SKM-1 treated with dmso at 0.1 percent for 144 hours (cell line): ENCODE results near the gene ZNRF3.
A peak's percentile ranks its signal among the peaks of the same experiment; 100 is the strongest.
"Not testable (repeated sequence)": the region's sequence is repeated elsewhere in the genome, so short reads cannot be mapped to it uniquely, and the experiment has no call there.

Source experiments
- DNase-seq: peaks from one replicate; lab custom pipeline; 2025; ENCODE audit not compliant: unreplicated experiment; lab: John Stamatoyannopoulos, UW

Gene ZNRF3

DNA sequence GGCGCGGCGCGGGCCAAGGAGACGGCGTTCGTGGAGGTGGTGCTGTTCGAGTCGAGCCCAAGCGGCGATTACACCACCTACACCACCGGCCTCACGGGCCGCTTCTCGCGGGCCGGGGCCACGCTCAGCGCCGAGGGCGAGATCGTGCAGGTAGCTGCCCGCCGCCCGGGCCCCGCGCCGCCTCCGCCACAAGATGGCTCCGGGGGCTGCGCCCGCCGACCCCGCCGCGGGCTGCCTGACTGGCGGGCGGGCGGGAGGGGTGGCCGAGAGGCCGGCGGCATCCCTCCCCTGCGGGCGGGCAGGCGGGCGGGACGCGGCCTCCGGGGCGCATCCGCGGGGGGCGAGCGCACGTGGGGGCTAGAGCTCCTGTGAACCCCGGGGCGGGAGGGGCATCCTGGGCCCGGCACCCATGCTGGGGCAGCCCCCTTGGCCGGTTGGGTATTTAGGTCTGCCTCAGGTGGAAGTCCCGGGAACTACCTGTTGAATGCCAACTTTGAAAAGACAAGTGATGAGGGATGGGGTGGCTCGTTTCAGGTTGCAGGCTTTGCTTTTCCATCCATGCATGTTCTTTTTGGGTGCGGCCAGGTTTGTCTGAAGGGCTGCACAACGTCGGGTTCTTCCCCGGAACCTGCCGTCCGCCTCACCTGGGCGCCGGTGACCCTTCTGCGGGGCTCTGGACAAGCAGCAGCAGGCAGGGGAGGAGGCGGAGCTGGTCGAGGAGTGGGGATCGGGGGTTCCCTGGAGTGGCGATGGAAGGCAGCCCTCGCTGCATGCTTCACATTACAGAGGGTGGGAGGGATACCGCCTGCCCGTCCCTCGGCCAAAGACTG is 760 bp downstream of the ZNRF3 start:
- DNase-seq = no peak

- DNase-seq = no peak
Measured at GRCh38 chr22:28884747-28885350, 1.5 kb downstream of the ZNRF3 start.

DNA sequence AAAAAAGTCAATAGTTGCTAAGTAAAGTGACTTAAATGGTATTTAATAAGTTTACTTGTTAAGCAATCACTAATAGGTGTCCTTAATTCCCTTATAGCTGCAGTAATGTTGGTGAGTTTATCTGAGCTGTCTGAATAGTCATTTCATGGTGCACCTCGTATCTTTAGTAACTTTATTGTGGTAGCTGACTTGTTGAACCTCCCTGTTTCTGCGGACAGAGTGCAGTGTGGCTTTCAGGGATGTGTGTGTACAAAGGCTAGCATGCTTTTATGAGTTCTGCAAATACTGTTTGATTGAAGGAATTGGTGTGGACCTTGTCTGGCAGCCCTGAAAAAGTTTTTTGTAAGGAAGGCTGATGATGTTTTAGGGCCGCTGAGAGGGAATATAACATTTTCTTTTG is 2.6 kb downstream of the ZNRF3 start:
- no peak for DNase-seq

GRCh38 chr22:28886679-28887078 is 3.3 kb downstream of the ZNRF3 start:
- DNase-seq = not testable (repeated sequence)

DNA sequence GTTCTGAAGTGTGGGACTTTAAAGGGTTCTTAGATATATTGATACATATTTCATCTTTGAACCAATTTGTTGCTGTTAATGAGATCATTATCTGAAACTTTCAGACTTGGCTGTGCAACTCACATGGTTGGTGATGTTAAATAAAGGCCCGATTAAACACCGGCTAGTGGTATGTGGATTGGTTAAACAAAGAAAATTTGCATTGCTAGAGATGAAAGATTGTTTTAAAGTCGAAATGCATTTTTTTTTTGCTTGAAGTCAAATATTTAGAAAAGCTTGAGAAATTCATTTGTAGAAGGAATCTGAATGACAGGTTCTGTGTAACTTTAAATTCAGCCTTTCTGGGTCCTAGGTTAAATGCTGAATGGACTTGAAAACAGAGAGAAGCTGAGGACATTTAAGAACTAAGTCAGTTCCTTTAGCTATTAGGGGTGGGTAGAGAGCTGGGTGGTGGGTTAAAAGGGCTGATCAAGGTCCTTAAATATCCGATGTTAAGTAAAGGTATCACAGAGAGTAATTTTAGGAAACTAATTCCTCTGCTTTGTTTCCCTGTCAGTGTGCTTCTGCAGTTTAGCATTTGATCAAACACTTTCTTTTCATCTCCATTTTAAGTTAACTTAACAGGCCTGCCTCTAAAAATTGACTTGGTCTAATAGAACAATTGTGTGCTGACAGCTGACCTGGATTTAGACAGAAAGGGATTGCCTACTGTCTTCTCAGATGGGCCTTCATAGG is 4.5 kb downstream of the ZNRF3 start:
- no peak for DNase-seq

DNA sequence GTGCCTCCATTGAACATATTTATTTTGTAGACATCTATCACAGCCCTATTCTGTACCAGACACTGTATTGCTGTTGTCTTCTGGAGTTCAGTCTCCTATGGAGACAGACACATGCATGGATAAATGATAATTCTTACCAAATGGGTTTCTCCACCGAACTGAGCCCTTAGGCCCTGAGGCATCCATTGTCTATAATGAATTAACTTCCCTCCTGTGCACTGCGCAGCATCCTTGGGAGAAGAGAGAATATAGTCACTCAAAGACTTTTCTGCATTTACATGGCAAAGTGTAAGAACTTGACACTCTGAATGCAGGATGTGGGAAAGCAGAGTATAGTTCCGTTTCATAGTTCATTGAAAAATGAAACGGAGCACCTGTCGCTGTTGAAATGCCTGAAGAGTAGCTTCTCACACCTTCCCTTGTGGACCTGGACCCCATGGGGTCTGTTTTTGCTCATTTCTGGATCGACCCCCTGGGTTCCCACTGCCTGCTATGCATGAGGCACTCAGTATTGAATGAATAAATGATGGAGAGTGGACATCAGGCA is 6.2 kb downstream of the ZNRF3 start:
- DNase-seq = no peak

- DNase-seq = no peak
Measured at GRCh38 chr22:28891156-28891733, 7.9 kb downstream of the ZNRF3 start.

DNA sequence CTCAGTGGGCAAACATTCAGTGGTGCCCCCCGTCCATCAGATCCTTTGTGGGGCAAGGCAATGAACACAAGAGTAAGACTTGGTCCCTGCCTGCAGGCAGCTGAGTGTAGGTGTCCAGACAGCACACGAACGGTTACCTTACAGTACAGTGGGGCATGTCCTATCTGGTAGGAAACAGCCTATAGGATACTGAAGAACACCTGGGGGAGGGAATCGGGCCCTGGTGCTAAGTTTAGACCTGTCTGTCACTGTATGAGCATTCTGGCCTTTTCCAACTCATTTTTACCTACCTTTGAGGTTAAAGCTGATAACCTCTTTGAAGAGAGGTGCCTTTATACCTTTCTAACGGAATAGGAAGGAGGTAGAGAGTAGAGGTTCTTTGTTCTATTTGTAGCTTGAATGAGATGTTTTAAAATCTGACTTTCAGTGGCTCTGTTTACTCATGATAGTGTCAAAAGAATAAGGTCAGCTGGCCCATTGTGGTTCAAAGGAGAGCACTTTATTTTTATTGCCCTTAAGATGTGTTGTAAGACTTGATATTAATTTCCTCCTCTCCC is 8.9 kb downstream of the ZNRF3 start:
- no peak for DNase-seq

DNA sequence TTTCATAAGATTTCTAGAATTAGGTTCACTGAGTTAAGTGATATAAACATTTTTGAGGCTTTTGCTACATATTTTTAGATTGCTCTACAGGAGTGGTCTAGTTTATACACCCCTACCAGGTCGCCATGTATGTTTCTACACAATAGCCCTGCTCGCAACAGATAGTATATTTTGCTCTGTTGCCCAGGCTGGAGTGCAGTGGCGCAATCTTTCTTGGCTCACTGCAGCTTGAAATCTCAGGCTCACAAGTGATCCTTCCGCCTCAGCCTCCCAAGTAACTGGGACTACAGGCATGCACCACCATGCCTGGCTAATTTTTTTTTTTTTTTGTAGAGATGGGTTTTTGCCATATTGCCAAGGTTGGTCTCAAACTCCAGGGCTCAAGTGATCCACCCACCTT is 10.4 kb downstream of the ZNRF3 start:
- peak; percentile 49 for DNase-seq

- peak; percentile 76 for DNase-seq
Measured at GRCh38 chr22:28894334-28894733, 11.0 kb downstream of the ZNRF3 start.

- DNase-seq = no peak
Measured at GRCh38 chr22:28894807-28895206, 11.4 kb downstream of the ZNRF3 start.

DNA sequence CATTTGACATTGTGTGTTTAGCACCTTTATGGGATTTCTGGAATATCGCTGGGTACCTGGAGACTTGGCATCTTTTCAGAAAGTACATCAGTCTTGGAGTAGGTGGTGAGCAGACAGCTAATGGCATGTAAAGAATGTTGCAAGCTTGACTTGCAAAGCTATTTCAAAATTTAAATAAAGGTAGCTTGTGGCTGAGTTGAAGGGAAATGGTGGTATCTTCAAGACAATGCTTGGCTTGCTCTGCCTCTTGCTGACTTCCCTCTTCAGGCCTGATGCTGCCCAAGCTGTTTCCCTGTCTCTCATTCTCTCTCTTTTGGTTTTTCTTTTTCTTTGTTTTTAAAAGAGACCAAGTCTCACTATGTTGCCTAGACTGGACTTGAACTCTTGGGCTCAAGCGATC is 13.2 kb downstream of the ZNRF3 start:
- DNase-seq = peak; percentile 80

DNA sequence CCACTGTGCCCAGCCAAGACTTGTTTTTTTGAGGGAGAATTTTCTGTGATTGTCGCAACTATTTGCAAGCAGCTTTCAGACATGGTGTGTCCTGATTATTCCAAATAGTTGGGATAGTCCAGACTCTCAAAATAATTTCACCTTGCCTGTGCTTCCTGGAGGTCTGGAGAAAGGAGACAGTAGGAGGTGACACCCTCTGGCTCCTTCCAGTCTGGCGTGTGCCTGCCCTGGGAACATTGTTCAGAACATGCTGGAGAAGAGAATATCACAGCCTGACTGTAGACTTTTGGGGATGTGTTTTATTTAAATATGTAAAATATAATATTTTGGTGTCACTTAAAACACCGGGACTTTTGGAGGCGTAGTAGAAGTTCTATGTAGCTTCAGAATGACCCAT is 14.9 kb downstream of the ZNRF3 start:
- DNase-seq = no peak

DNA sequence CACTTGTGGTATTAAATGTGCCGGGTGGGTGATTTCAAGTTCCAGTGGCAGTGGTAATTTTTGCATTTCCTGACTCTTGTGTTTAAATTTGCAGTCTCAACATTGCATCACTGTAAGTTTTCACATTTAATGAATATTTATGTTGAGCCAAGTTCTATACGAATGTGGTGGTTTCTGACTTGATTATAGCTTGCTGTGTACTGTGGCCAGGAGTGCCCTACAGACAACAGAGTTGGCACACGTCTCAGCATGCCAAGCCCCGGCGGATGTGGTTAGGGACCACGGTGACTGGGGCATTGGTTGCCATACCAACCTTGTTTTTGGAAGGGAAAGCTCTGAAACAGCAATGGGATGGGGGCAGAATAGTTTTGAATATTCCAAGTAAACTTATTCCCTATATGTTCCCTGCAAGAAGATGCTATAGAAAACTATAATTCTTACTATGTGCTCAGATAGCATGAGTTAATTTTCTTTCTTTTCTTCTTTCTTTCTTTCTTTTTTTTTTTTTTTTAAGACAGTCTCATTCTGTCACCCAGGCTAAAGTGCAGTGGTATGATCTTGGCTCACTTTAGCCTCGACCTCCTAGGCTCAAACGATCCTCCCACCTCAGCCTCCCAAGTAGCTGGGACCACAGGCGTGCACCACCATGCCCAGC is 16.0 kb downstream of the ZNRF3 start:
- DNase-seq = no peak

- DNase-seq = no peak
Measured at GRCh38 chr22:28900379-28900925, 17.1 kb downstream of the ZNRF3 start.

- DNase-seq = no peak
Measured at GRCh38 chr22:28902490-28902889, 19.1 kb downstream of the ZNRF3 start.

DNA sequence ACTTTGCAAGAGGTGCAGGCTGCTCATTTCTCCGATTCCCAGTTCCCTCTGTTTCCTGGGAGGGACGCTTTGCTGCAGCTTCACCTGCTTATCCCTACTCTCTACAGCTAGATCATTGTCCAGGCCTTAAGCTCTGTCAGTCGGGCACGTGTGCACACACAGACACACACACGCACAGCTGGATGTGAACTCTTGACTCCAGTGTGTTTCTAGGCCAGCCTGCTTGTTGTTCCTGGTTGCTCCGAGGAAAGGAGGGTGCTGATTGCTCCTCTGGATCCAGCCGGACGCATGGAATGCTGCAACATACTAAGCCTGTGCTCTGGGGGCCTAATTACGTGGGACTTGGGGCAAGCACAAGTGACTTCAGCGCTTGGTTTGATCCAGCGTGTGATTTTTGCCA is 19.7 kb downstream of the ZNRF3 start:
- DNase-seq = no peak

- no peak for DNase-seq
Measured at GRCh38 chr22:28903729-28904128, 20.4 kb downstream of the ZNRF3 start.

DNA sequence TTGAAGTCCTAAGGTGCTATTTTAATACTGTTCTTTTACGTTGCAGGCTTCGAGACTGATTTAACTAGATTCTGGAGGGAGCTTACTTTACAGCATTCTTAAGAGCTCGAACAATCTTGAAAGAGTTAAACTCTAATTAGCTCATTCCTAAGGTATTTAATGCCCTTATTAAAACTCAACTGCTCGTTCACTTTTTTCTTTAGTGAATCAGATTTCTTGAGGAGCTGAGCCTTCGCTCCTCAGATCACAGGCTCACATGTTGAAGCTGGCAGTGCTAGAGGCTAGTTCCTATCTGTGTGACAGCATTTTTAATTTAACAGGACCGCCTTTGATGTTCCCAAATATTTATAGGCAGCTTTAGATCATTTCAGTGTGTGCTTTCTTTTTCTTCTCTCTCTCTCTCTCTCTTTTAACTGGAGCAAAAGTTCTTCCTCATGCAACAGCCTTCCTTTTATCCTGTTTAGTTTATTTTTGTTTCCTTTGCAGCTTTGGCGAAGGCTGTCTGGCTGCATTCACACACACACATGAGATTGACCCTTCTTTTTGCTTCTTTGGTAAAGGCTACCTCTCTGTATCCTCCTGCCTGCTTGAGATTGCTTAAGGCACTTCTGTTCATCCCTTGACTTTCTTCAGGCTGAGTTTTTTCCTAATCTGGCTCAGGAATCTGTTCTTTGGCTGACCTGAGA is 21.0 kb downstream of the ZNRF3 start:
- DNase-seq = no peak
